Neural progenitor cell (in vitro differentiated cells): ENCODE results near the gene HMCN1. TPM values are rescaled to one million over a fixed set of nuclear protein-coding genes. Genes with fewer than 3 reads are reported as not detected.
"Not testable (repeated sequence)": the region's sequence is repeated elsewhere in the genome, so short reads cannot be mapped to it uniquely, and the experiment has no call there.

Source experiments
- DNase-seq: peaks from one replicate; pipeline ENCODE4 v3.0.0-alpha.2; 2016; ENCODE audit warnings: low spot score
- H2AFZ ChIP-seq: fragments of 200-600 bp; sonication (generic); replicated peaks from 2 replicates; pipeline ENCODE4 v1.6.1; 2016; ENCODE audit warnings: antibody characterized with exemption
- H3F3A ChIP-seq: fragments of 200-600 bp; sonication (generic); 2 replicates; pipeline ENCODE4 v1.6.1; 2016; ENCODE audit warnings: antibody characterized with exemption, low read depth
- H3K27ac ChIP-seq: fragments of 200-600 bp; sonication (generic); 2 replicates; pipeline ENCODE4 v1.5.1; 2016; ENCODE audit warnings: mild to moderate bottlenecking
- H3K27me3 ChIP-seq: fragments of 200-600 bp; sonication (generic); 2 replicates; pipeline ENCODE4 v1.6.1; 2016; ENCODE audit warnings: mild to moderate bottlenecking, moderate library complexity
- H3K36me3 ChIP-seq: fragments of 200-600 bp; sonication (generic); 2 replicates; pipeline ENCODE4 v1.5.1; 2016
- H3K4me1 ChIP-seq: fragments of 200-600 bp; sonication (generic); 2 replicates; pipeline ENCODE4 v1.6.1; 2016; ENCODE audit warnings: mixed run types
- H3K4me2 ChIP-seq: fragments of 200-600 bp; sonication (generic); 2 replicates; pipeline ENCODE4 v1.6.1; 2016
- H3K4me3 ChIP-seq: fragments of 200-600 bp; sonication (generic); 2 replicates; pipeline ENCODE4 v1.5.1; 2016
- H3K79me2 ChIP-seq: fragments of 200-600 bp; sonication (generic); 2 replicates; pipeline ENCODE4 v1.6.1; 2016; ENCODE audit warnings: low read depth
- H3K9ac ChIP-seq: fragments of 200-600 bp; sonication (generic); 2 replicates; pipeline ENCODE4 v1.6.1; 2016
- H3K9me3 ChIP-seq: fragments of 200-600 bp; sonication (generic); 2 replicates; pipeline ENCODE4 v1.5.1; 2016; ENCODE audit warnings: low read depth
- H4K20me1 ChIP-seq: fragments of 200-600 bp; sonication (generic); 2 replicates; pipeline ENCODE4 v1.6.1; 2016; ENCODE audit warnings: low read depth
- H3K27ac Mint-ChIP-seq: 3 replicates; pipeline ENCODE4 v1.8.0; 2021; ENCODE audit warnings: mixed read lengths
- H3K27me3 Mint-ChIP-seq: 2 replicates; pipeline ENCODE4 v1.8.0; 2022; ENCODE audit warnings: low read depth, mild to moderate bottlenecking, inconsistent platforms, moderate library complexity, mixed read lengths; ENCODE audit not compliant: insufficient read depth
- H3K36me3 Mint-ChIP-seq: 3 replicates; pipeline ENCODE4 v1.8.0; 2021; ENCODE audit warnings: mixed read lengths
- H3K4me1 Mint-ChIP-seq: 3 replicates; pipeline ENCODE4 v1.8.0; 2021; ENCODE audit warnings: mixed read lengths
- H3K4me3 Mint-ChIP-seq: 3 replicates; pipeline ENCODE4 v1.8.0; 2021; ENCODE audit warnings: mild to moderate bottlenecking, moderate library complexity, mixed read lengths
- H3K9me3 Mint-ChIP-seq: 3 replicates; pipeline ENCODE4 v1.8.0; 2020; ENCODE audit warnings: mixed read lengths
- EZH2 ChIP-seq: fragments of 200-600 bp; sonication (generic); IDR thresholded peaks from 2 replicates; pipeline ENCODE4 v1.6.1; 2017; ENCODE audit warnings: antibody characterized with exemption, mild to moderate bottlenecking, moderate library complexity
- EZH2phosphoT487 ChIP-seq: fragments of 200-600 bp; sonication (generic); IDR thresholded peaks from 2 replicates; pipeline ENCODE4 v1.6.1; 2017; ENCODE audit warnings: antibody characterized with exemption
- total RNA-seq: library from RNA; depleted of rRNA; stranded (reverse); fragments of >200 nt; gene quantifications from 2 replicates; pipeline ENCODE4 v1.2.3, GENCODE V29; 2015; ENCODE audit warnings: low replicate concordance
- TF ChIP-seq, protein P1 (sequence below): fragments of 200-600 bp; sonication (generic); IDR thresholded peaks from 2 replicates; pipeline ENCODE4 v1.5.1; 2017; ENCODE audit warnings: antibody characterized with exemption, mild to moderate bottlenecking

The HMCN1 gene
- total RNA-seq, 1 donor from 2014 or later, result 26.4 TPM

DNA sequence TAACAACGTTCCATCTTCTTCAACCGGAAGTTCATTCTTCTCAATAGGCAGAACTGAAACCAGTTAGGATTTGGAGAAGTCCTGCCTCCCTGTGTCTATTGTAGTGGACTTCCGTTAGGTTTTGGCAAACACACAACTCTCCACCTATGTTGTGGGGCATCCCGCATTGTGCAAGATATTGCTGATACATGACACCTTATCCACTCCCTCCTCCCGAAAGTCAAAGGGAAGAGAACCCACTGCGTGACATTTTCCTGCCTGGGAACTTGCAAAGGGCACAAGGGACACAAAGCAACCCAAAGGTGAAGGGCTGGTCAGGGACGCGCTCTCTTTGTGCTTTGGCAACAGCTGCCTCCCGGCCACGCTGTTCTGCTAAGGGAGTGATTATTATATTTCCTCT lies 476.1 kb downstream of the HMCN1 start:
- Mint-ChIP-seq H3K27me3 (no peaks in the 10 kb centered on the region), H3K27ac (no peak overlapping the region), H3K4me3 (no peak overlapping the region), H3K36me3 (no peaks in the 10 kb centered on the region), H3K4me1 (peaks cover 15% of the 10 kb centered on the region), H3K9me3 (peaks cover 3% of the 10 kb centered on the region)
- Histone ChIP-seq H2AFZ (no peak overlapping the region), H3K27me3 (no peaks in the 10 kb centered on the region), H3K9ac (no peak overlapping the region), H4K20me1 (no peaks in the 10 kb centered on the region), H3K4me2 (no peak overlapping the region), H3K9me3 (no peaks in the 10 kb centered on the region), H3K4me1 (peaks cover 12% of the 10 kb centered on the region), H3K79me2 (no peaks in the 10 kb centered on the region), H3K36me3 (no peaks in the 10 kb centered on the region), H3F3A (peaks cover 19% of the 10 kb centered on the region), H3K4me3 (no peak overlapping the region), H3K27ac (no peak overlapping the region)
- DNase-seq, result no peak
- TF ChIP-seq, protein P1, sequence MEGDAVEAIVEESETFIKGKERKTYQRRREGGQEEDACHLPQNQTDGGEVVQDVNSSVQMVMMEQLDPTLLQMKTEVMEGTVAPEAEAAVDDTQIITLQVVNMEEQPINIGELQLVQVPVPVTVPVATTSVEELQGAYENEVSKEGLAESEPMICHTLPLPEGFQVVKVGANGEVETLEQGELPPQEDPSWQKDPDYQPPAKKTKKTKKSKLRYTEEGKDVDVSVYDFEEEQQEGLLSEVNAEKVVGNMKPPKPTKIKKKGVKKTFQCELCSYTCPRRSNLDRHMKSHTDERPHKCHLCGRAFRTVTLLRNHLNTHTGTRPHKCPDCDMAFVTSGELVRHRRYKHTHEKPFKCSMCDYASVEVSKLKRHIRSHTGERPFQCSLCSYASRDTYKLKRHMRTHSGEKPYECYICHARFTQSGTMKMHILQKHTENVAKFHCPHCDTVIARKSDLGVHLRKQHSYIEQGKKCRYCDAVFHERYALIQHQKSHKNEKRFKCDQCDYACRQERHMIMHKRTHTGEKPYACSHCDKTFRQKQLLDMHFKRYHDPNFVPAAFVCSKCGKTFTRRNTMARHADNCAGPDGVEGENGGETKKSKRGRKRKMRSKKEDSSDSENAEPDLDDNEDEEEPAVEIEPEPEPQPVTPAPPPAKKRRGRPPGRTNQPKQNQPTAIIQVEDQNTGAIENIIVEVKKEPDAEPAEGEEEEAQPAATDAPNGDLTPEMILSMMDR, result no peak
- TF ChIP-seq EZH2phosphoT487 (no peak), EZH2 (no peak)

DNA sequence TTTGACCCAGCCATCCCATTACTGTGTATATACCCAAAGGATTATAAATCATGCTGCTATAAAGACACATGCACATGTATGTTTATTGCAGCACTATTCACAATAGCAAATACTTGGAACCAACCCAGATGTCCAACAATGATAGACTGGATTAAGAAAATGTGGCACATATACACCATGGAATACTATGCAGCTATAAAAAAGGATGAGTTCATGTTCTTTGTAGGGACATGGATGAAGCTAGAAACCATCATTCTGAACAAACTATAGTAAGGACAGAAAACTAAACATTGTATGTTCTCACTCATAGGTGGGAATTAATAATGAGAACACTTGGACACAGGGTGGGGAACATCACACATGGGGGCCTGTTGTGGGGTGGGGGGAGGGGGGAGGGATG lies 477.4 kb downstream of the HMCN1 start:
- H3K36me3 Mint-ChIP-seq, H3K9ac ChIP-seq, H3K4me3 ChIP-seq, H3K4me2 ChIP-seq, DNase-seq, H3K27me3 Mint-ChIP-seq, H3K9me3 ChIP-seq, H3K4me3 Mint-ChIP-seq, H3K9me3 Mint-ChIP-seq, H3K27me3 ChIP-seq, H2AFZ ChIP-seq, H3K4me1 Mint-ChIP-seq, H4K20me1 ChIP-seq, H3K27ac ChIP-seq, H3K27ac Mint-ChIP-seq, H3K36me3 ChIP-seq, H3K79me2 ChIP-seq: not testable (repeated sequence)
- H3K4me1 ChIP-seq, result peaks cover 12% of the 10 kb centered on the region
- peaks cover 19% of the 10 kb centered on the region for H3F3A ChIP-seq

DNA sequence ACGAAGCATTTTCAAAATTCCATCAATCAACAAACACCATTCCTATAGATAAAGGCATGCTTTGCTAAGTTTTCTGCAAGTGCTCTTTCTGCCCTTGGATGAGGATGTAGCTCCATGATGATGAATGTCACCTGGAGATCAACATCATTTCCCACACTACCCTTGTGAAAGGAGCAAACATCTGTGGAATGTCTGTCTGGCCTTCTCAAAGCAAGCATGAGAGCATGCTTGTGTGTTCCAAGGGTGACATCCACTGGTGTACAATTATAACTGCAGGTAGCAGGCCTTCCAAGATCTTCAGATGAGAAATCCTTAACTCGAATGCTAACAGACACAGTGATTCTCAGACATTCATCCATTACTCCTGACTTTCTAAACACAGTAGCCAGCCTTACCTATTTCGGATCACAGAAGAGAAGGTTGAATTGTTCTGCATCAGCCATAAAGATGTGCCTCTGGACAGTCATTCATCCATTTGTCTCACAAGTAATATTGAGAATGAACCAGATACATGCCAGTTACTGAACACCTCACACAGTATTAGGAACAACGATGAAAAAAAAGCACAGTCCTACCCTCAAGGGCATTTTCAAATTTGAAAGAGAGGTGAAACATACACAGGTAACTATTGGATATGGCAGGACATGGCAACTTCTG lies 478.5 kb downstream of the HMCN1 start:
- Histone ChIP-seq H3K27me3 (no peaks in the 10 kb centered on the region), H3K4me2 (no peak overlapping the region), H2AFZ (peak overlapping the region; percentile 23), H3K4me3 (no peak overlapping the region), H3K9me3 (no peaks in the 10 kb centered on the region), H3K27ac (no peak overlapping the region), H3K36me3 (no peaks in the 10 kb centered on the region), H4K20me1 (no peaks in the 10 kb centered on the region), H3K4me1 (peaks cover 12% of the 10 kb centered on the region), H3K79me2 (no peaks in the 10 kb centered on the region), H3K9ac (no peak overlapping the region), H3F3A (peaks cover 12% of the 10 kb centered on the region)
- Mint-ChIP-seq H3K4me3 (no peak overlapping the region), H3K27me3 (no peaks in the 10 kb centered on the region), H3K27ac (peak overlapping the region; percentile 14), H3K9me3 (no peaks in the 10 kb centered on the region), H3K36me3 (no peaks in the 10 kb centered on the region), H3K4me1 (peaks cover 7% of the 10 kb centered on the region)
- no peak for TF ChIP-seq EZH2phosphoT487
- TF ChIP-seq, protein P1, result peak; percentile 94
- TF ChIP-seq EZH2, result no peak
- DNase-seq, result peak; percentile 88

DNA sequence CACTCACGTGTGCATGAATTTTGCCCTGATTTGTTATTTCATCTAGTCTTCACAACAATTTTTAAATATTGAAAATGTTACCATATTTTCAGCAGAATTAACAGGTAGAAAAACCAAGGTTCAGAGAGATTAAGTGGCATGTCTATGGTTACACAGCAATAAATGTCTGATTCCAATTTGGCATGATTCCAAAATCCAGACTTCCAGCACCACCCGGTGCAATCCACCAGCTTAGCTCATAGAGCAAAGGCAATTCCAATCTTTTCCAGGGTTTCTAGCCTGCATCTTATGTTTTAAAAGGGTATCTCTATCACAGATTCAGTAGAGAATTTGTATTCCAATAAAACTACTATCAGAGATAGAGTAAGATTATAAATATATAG lies 479.0 kb downstream of the HMCN1 start:
- Histone ChIP-seq H3K9ac (no peak overlapping the region), H3F3A (peaks cover 7% of the 10 kb centered on the region), H2AFZ (no peak overlapping the region), H3K36me3 (no peaks in the 10 kb centered on the region), H3K4me2 (no peak overlapping the region), H3K9me3 (no peaks in the 10 kb centered on the region), H3K4me1 (peaks cover 8% of the 10 kb centered on the region), H3K4me3 (no peak overlapping the region), H3K27me3 (no peaks in the 10 kb centered on the region), H3K79me2 (no peaks in the 10 kb centered on the region), H4K20me1 (no peaks in the 10 kb centered on the region), H3K27ac (no peak overlapping the region)
- Mint-ChIP-seq H3K36me3 (no peaks in the 10 kb centered on the region), H3K27ac (no peak overlapping the region), H3K4me1 (peaks cover 7% of the 10 kb centered on the region), H3K27me3 (peaks cover 2% of the 10 kb centered on the region), H3K4me3 (no peak overlapping the region), H3K9me3 (no peaks in the 10 kb centered on the region)
- TF ChIP-seq EZH2phosphoT487, result no peak
- TF ChIP-seq, protein P1, result no peak
- no peak for TF ChIP-seq EZH2
- DNase-seq, result no peak
